Adrenal gland (tissue), 12 donors: ENCODE measurements around the gene TP53RK. TPM values are rescaled to one million over a fixed set of nuclear protein-coding genes. Genes with fewer than 3 reads are reported as not detected.

ENCODE experiments used
- DNase-seq, 7 donors: peaks; one replicate each; pipeline ENCODE4 v3.0.0-alpha.2; 2019 to 2020
- H3K27ac ChIP-seq, 5 donors: fragments of 200-600 bp; sonication (generic) in 4 of 5; 1 replicate in 3 of 5; 2 replicates in 2 of 5; pipeline versions ENCODE4 v1.5.1 to v1.8.0; 2016 to 2020; ENCODE audit warnings: mild to moderate bottlenecking in 1 of 5
- H3K27me3 ChIP-seq: fragments of 200-600 bp; 2 replicates; pipeline ENCODE4 v1.8.0; 2021
- H3K36me3 ChIP-seq, 2 donors: fragments of 200-600 bp; replicated peaks in 1 of 2; 1 replicate in 1 of 2; 2 replicates in 1 of 2; pipeline versions ENCODE4 v1.5.1 to v1.8.0; 2018 to 2022
- H3K4me1 ChIP-seq, 2 donors: fragments of 200-600 bp; replicated peaks in 1 of 2; 1 replicate in 1 of 2; 2 replicates in 1 of 2; pipeline versions ENCODE4 v1.5.1 to v1.8.0; 2018 to 2021
- H3K4me3 ChIP-seq, 4 donors: fragments of 200-600 bp; sonication (generic) in 3 of 4; one replicate each; pipeline ENCODE4 v1.5.1; 2016 to 2018
- H3K9me3 ChIP-seq, 3 donors: fragments of 200-600 bp; sonication (generic) in 1 of 3; replicated peaks in 1 of 3; 1 replicate in 2 of 3; 2 replicates in 1 of 3; pipeline versions ENCODE4 v1.5.1 to v1.8.0; 2016 to 2021
- POLR2A ChIP-seq, 2 donors: fragments of 450-650 bp; IDR thresholded peaks; one replicate each; pipeline ENCODE4 v1.6.1; 2017; ENCODE audit warnings: antibody characterized with exemption in 2 of 2, mild to moderate bottlenecking in 2 of 2, moderate library complexity in 1 of 2
- WGBS, 4 donors: extraction: QIAGEN DNeasy Blood & Tissue Kit in 2 of 4; methylation state at CpG; one replicate each; pipeline versions ENCODE4 v1.1.5 to v1.1.7; 2013 to 2017; 5-methylcytosine and 5-hydroxymethylcytosine counted together
- intact Hi-C, 2 donors: fragments of 100-400 bp; cut with DNase I; formaldehyde crosslinking; loops; one replicate each; pipeline versions ENCODE4 v1.14.1 to v1.15.0; 2022 to 2023
- polyA plus RNA-seq, 3 donors: library from polyadenylated mRNA; stranded (reverse); fragments of 200-250 nt in 2 of 3; fragments of 350-450 nt in 1 of 3; fragmentation: Illumina TruSeq in 1 of 3; extraction: RNeasy Lipid Tissue Mini Kit (QIAGEN cat#74804) in 1 of 3; gene quantifications; one replicate each; pipeline ENCODE4 v1.2.3, GENCODE V29; 2013 to 2014
- total RNA-seq, 9 donors: library from RNA; depleted of rRNA in 4 of 9; stranded (reverse); fragments of >200 nt in 4 of 9; fragments of 120-200 nt in 1 of 9; fragmentation: NEBNext Ultra II Directional in 1 of 9; extraction: Animal tissue kit (Norgen Biotek cat#: 25700) in 1 of 9; gene quantifications; one replicate each; pipeline versions ENCODE4 v1.1.0 to v1.2.4, GENCODE V29; 2013 to 2023
- TF ChIP-seq, protein P1 (sequence below), 6 experiments: fragments of 450-650 bp in 4 of 6; fragments of 200-600 bp in 2 of 6; sonication (generic) in 1 of 6; IDR thresholded peaks; 1 replicate in 5 of 6; 2 replicates in 1 of 6; pipeline versions ENCODE4 v1.5.1 to v1.8.0; 2016 to 2021; ENCODE audit warnings: antibody characterized with exemption in 6 of 6, mild to moderate bottlenecking in 2 of 6, moderate library complexity in 1 of 6
- donor health status: healthy with polysubstance abuse.
- donor health status: Bipolar disorder and iron deficiency.
- donor health status: DM: yes; HTN: yes; CAD: no.
- donor health status: DM: no; HTN: no; CAD: no.
- donor health status: DM: no; HTN: no; CAD: no.
- donor health status: DM: yes; HTN: yes; CAD: no.

Gene TP53RK
- total and polyA plus RNA-seq, 12 donors: 8.9 to 35.0 (median 16.9) TPM

DNA sequence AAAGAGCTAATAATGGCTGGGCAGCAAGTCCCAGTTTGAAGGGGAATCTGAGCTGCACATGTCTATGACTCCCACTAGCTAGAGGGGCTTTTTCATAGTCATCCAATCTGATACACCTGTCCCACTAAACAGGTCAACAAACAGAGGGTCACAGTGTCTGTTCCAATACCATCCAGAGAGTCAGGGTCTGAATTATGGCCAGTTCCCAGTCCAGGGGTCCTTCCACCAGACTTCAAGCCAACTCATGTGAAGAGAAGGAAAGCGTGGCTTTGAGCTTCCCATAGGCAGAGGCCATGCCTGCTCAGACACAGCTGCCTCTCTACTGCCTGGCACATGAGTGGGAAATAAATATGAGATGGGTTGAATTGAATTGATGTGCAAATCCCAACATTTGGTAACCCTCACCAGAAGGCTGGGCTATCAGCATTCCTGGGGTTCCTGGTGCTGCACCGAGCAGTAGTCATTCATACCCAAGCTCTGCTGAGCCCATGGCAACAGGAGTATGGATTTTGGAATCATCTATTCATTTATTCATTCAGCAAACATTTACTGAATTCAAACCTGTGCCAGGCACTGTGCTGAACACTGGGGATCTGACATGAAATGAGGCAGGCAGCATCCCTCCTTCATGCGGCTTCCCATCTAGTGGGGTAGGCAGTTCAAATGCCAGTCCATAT, 17.2 kb downstream of the TP53RK start:
- intact Hi-C loops: no loop called here
- Histone ChIP-seq H3K9me3 (peaks cover 0 to 15% (median 0%) of the 10 kb centered on the region in 3 donors), H3K4me3 (no peak overlapping the region), H3K27me3 (no peaks in the 10 kb centered on the region), H3K4me1 (no peaks in the 10 kb centered on the region), H3K27ac (no peak overlapping the region), H3K36me3 (no peaks in the 10 kb centered on the region)
- WGBS, 4 donors: 92 to 100% (median 95%) methylated on average over 3 of the region's 3 CpGs
- TF ChIP-seq, protein P1, sequence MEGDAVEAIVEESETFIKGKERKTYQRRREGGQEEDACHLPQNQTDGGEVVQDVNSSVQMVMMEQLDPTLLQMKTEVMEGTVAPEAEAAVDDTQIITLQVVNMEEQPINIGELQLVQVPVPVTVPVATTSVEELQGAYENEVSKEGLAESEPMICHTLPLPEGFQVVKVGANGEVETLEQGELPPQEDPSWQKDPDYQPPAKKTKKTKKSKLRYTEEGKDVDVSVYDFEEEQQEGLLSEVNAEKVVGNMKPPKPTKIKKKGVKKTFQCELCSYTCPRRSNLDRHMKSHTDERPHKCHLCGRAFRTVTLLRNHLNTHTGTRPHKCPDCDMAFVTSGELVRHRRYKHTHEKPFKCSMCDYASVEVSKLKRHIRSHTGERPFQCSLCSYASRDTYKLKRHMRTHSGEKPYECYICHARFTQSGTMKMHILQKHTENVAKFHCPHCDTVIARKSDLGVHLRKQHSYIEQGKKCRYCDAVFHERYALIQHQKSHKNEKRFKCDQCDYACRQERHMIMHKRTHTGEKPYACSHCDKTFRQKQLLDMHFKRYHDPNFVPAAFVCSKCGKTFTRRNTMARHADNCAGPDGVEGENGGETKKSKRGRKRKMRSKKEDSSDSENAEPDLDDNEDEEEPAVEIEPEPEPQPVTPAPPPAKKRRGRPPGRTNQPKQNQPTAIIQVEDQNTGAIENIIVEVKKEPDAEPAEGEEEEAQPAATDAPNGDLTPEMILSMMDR (IDR thresholded peaks at IDR 0.05): no peak
- no peak for TF ChIP-seq POLR2A (IDR thresholded peaks at IDR 0.05)
- DNase-seq: no peak

DNA sequence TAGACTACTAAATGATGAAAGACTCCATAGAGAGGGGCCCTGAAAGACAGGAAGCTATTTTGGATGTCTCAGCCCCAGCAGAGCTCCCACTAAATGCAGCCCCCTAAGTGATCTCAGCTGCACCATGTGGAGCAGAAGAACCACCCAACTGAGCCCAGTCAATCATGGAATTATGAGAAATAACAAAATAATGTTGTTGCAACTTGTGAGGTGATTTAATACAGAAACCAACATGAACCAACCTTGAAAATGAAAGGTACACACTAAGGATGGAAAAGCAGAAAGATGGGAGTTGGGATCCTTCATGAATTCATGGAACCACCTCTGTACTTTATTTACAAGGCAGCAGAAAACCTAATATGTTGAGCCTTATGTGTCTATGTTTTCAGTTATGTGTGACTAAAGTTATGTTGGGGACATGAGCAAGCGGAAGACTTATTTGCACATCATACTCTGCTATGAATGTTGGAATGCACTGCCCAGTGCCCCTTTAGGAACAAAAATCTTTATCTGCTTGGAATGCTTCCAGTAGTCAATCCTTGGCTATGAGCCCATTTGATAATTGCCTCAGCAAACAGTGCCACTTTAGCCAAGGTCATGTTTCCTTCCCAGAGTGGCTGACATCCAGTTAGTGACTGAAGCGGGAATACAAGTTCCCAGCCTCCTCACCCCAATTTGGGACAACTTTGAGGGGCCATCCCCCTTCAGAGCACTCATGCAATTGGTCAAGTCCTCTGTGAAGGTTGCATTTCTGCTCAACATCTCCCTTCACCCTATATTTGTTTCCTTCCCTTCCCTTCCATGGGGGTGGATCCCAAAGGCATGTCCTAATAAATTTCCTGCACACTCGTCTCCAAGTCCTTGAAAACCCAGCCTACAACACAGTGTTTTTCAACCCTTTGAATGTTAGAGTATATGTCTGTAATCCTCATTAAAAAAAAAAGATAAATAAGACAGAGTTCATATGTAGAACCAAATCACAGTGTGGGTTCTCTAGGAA, 18.4 kb downstream of the TP53RK start:
- intact Hi-C loops: no loop called here
- Histone ChIP-seq H3K27ac (no peak overlapping the region), H3K4me3 (no peak overlapping the region), H3K9me3 (peaks cover 0 to 15% (median 0%) of the 10 kb centered on the region in 3 donors), H3K4me1 (no peaks in the 10 kb centered on the region), H3K36me3 (no peaks in the 10 kb centered on the region), H3K27me3 (no peaks in the 10 kb centered on the region)
- 44 to 49% (median 45%) methylated on average over 3 of the region's 3 CpGs for WGBS, 4 donors
- TF ChIP-seq, protein P1 (IDR thresholded peaks at IDR 0.05): no peak
- no peak for TF ChIP-seq POLR2A (IDR thresholded peaks at IDR 0.05)
- peak in 1 of 7 donors; percentile 59 for DNase-seq

GRCh38 chr20:46670228-46670584, 19.0 kb downstream of the TP53RK start:
- peaks cover 0 to 15% (median 0%) of the 10 kb centered on the region in 3 donors for H3K9me3 ChIP-seq
- intact Hi-C loops: no loop called here
- H3K4me1 ChIP-seq: no peaks in the 10 kb centered on the region
- no peak overlapping the region for H3K4me3 ChIP-seq
- no peak overlapping the region for H3K27ac ChIP-seq
- TF ChIP-seq, protein P1 (IDR thresholded peaks at IDR 0.05): no peak
- no peak for TF ChIP-seq POLR2A (IDR thresholded peaks at IDR 0.05)
- no peaks in the 10 kb centered on the region for H3K36me3 ChIP-seq
- DNase-seq: no peak
- no peaks in the 10 kb centered on the region for H3K27me3 ChIP-seq
- WGBS, 4 donors: 69 to 89% (median 85%) methylated on average over 2 of the region's 2 CpGs

- intact Hi-C loops: no loop called here
- no peaks in the 10 kb centered on the region for H3K27me3 ChIP-seq
- no peak overlapping the region for H3K27ac ChIP-seq
- peaks cover 0 to 15% (median 0%) of the 10 kb centered on the region in 3 donors for H3K9me3 ChIP-seq
- TF ChIP-seq POLR2A (IDR thresholded peaks at IDR 0.05): no peak
- TF ChIP-seq, protein P1 (IDR thresholded peaks at IDR 0.05): no peak
- H3K36me3 ChIP-seq: no peaks in the 10 kb centered on the region
- no peak for DNase-seq
- H3K4me1 ChIP-seq: no peaks in the 10 kb centered on the region
- WGBS, 4 donors: 67 to 71% (median 70%) methylated on average over 5 to 6 of the region's 6 CpGs
- H3K4me3 ChIP-seq: no peak overlapping the region
These were observed 22.3 kb downstream of the TP53RK start for GRCh38 chr20:46666818-46667515.
